GM12875 (cell line): Measurements from ENCODE around the gene OGFR.

Experiments
- H3K4me3 ChIP-seq: one replicate; pipeline ENCODE4 v1.5.1; 2011; ENCODE audit warnings: low read depth, low read length, control low read depth
- TF ChIP-seq, protein P1 (sequence below): IDR thresholded peaks from 2 replicates; pipeline ENCODE4 v1.5.1; 2011; ENCODE audit warnings: low read depth, mild to moderate bottlenecking, control low read depth, inconsistent platforms, low read length, moderate library complexity, borderline replicate concordance; ENCODE audit not compliant: insufficient read depth

Gene OGFR

GRCh38 chr20:62812181-62812906, 7.7 kb downstream of the OGFR start:
- TF ChIP-seq, protein P1, sequence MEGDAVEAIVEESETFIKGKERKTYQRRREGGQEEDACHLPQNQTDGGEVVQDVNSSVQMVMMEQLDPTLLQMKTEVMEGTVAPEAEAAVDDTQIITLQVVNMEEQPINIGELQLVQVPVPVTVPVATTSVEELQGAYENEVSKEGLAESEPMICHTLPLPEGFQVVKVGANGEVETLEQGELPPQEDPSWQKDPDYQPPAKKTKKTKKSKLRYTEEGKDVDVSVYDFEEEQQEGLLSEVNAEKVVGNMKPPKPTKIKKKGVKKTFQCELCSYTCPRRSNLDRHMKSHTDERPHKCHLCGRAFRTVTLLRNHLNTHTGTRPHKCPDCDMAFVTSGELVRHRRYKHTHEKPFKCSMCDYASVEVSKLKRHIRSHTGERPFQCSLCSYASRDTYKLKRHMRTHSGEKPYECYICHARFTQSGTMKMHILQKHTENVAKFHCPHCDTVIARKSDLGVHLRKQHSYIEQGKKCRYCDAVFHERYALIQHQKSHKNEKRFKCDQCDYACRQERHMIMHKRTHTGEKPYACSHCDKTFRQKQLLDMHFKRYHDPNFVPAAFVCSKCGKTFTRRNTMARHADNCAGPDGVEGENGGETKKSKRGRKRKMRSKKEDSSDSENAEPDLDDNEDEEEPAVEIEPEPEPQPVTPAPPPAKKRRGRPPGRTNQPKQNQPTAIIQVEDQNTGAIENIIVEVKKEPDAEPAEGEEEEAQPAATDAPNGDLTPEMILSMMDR = no peak
- H3K4me3 ChIP-seq = no peak overlapping the region

- TF ChIP-seq, protein P1 = no peak
- no peak overlapping the region for H3K4me3 ChIP-seq
These were observed 8.2 kb downstream of the OGFR start for GRCh38 chr20:62812907-62813200.

GRCh38 chr20:62813588-62813987, 9.0 kb downstream of the OGFR start:
- no peak overlapping the region for H3K4me3 ChIP-seq
- TF ChIP-seq, protein P1 = no peak

- H3K4me3 ChIP-seq = no peak overlapping the region
- TF ChIP-seq, protein P1 = no peak
These were observed 9.5 kb downstream of the OGFR start for GRCh38 chr20:62814060-62814708.

- TF ChIP-seq, protein P1 = no peak
- no peak overlapping the region for H3K4me3 ChIP-seq
These were observed 10.1 kb downstream of the OGFR start for GRCh38 chr20:62814709-62815065.

DNA sequence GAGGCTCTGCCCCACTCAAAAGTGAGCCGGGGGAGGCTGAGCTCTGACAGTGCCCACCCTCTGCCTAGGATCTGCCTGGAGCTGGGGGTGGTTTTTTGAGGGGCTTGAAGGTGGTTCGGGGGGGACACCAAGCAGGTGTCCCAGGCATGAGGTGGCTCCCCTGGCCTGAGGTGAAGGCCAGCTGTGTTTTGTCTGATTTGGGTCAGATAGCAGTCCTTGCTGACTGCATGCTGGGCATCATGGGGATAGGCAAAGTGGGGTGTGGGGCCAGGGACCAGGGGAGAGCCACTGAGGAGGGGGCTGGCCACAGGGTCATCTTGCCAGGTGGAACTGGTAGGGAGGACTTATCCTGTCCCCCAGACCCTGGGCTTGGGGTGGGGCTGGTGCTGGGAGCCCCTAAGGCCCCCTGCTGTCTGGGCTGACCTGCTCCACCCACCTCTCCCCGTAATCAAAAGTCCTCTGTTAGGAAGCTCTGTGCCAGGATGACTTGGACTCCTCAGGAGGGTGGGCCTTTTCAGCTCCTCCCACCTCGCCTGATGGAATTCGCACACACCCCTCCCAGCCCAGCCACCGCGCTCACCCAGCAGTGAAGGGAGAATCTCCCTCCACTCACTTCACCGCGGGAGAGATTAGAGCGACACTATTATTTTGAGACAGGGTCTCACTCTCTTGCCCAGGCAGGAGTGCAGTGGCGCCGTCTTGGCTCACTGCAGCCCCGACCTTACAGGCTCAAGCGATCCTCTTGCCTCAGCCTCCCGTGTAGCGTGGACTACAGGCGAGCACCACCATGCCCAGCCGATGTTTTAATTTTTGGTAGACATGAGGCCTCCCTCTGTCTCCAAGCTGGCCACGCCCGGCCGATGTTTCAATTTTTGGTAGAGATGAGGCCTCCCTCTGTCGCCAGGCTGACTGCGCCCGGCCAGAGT, 10.7 kb downstream of the OGFR start:
- TF ChIP-seq, protein P1 = no peak

More for the DNA sequence above, 10.7 kb downstream of the OGFR start:
- H3K4me3 ChIP-seq = no peak overlapping the region
